Measurements from ENCODE around the gene THOC5. TPM values are rescaled to one million over a fixed set of nuclear protein-coding genes. Genes with fewer than 3 reads are reported as not detected.
A peak's percentile ranks its signal among the peaks of the same experiment; 100 is the strongest.

Gene THOC5
- total RNA-seq, 1 experiment from 2014 or later: 30.2 TPM

DNA sequence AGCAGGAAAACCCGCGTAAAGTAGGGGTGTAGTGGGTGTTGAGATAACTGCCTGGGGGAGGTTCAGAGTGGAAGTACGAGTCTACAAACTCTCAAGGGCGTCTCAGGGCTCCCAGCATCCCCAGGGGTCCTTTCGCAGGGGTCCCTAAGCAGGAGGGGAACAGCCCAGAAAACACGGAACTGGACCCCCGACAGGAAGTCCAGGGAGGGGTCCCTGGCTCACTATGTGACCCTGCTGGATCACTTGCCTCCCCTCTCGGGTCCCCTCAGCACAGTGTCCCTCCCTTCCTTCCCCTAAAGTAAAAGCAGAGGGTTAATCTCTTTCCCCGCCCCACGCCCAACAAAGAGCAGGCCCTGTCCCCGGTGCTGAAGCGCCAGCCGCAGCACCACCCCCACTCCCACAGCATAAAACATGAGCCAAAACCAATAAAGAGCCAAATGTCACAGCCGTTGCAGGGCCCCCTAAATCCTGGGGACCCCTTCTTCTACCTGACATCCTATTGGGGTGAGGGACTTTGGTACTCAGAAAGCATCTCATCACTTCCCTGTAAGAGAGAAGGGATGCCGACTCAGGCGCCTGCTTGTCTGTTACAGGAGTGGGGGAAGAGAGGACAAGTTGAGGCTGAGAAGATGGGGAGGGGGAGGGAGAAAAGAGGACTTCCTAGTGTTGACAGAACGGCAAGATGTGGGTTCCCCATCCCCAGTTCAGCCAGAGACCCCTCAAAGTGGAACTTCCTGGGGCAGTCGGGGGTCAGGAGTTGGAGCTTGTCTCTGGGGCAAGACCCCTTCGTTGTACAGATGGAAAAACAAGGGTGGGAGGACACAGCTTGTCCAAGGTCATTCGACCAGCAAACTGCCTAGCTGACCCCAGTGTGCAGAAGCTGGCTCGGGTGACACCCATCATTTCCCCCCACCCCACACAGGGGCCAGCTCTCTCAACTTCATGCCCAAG lies 75.0 kb downstream of the THOC5 start:
- DNase-seq (ENCODE audit: low spot score): no peak

- no peak for DNase-seq (ENCODE audit: low spot score)
Observed at GRCh38 chr22:29477723-29478318, 75.7 kb downstream of the THOC5 start.

- no peak for DNase-seq (ENCODE audit: low spot score)
Observed at GRCh38 chr22:29476116-29476515, 77.4 kb downstream of the THOC5 start.

DNA sequence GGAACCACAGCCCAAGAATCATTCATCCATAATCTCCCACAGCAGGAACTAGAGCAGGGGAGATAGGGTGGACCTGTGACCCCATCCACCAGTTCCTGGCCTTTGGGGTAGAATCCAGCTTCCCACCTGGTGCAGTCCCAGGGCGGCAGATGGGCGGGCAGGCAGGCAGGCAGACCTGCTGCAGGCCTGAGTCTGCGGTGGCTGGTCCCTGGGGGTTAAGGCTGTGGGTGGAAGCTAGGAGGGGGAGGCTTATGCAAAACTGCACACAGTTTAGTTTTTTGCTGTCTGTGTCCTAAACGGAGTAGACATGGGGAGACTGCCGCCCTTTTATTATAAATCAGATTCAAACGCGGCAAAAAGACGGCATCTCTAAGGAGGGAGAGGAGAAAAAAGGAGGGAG lies 78.0 kb downstream of the THOC5 start:
- no peak for DNase-seq (ENCODE audit: low spot score)

DNA sequence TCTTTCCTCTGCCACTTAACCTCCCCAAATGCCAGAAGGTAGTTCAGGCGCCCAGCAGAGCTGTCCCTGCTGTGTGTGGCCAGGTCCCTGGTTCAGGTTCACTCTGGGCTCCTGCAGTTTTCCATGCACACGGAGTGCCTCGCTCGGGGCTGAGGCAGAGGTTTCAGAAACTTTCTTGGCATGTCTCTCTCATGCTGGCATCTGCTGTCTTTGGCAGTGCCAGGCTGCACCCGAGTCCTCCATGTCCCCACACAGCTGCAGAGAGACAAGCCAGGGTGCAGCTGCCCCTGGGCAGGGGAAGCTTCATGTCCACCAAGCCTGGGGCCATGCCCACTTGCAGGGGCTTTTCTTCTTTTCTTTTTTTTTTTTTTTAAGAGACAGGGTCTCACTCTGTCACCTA lies 80.6 kb downstream of the THOC5 start:
- no peak for DNase-seq (ENCODE audit: low spot score)

- no peak for DNase-seq (ENCODE audit: low spot score)
Observed at GRCh38 chr22:29470159-29470855, 83.2 kb downstream of the THOC5 start.

DNA sequence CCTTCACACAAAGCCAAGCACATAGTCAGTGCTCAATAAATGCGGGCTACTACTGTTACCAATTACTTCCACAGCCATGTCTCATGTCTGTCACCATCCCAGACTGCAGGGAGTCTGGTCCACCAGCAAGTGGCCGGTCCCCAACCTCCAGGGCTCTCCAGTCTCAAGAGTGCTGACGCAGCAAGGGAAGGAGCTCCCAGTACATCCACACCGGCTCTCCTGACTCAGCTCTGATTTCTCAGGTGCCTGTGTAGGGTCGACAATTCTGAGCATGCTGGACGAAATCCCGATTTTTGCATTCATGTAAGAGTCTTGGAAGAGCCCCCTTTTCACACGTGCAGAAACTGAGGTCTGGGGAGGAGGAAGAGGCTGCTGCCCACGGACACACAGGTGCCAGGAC lies 83.8 kb downstream of the THOC5 start:
- DNase-seq (ENCODE audit: low spot score): no peak

- no peak for DNase-seq (ENCODE audit: low spot score)
Observed at GRCh38 chr22:29464581-29464980, 89.0 kb downstream of the THOC5 start.

DNA sequence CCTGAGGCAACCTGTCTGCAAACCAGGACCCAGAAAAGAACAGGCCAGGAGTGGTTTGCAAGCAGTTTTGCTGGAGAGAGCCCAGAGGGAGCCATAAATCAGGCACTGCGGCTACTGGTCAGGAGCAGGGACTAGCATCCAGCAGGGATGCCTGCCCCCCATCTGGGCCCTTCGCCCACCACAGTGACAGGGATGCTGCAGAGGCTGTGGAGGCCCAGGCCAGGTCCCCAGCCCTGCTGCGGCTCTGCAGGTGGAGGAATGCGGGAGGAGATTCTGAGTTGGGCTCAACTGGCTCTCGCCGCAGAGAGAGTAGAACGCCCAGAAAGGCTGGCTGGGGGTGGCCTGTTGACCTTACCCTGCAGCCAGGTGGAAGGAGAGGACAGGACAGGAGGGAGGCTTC lies 89.9 kb downstream of the THOC5 start:
- no peak for DNase-seq (ENCODE audit: low spot score)

- DNase-seq (ENCODE audit: low spot score): no peak
Observed at GRCh38 chr22:29461263-29461662, 92.3 kb downstream of the THOC5 start.

DNA sequence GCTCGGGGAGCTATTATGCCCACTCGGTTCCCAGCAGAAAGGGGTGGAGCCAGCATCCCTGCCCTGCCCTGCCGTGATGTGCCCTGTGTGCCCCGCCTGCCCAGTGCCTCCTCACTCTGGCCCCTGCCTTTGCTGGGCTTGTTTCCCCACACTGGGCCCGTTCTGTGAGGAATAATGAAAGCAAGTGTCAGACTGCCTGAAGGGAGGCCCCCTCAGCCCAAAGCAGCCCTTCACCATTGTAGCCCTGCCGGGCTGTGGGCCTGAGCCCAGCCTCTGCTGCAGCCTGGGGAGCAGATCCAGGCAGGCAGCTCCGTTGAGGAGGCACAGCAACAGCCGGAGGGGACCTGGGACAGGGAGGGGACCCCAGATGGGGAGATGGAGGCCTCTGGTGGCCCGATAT lies 93.8 kb downstream of the THOC5 start:
- no peak for DNase-seq (ENCODE audit: low spot score)

GRCh38 chr22:29458551-29458950 lies 95.0 kb downstream of the THOC5 start:
- DNase-seq (ENCODE audit: low spot score): no peak

GRCh38 chr22:29457730-29458129 lies 95.8 kb downstream of the THOC5 start:
- DNase-seq (ENCODE audit: low spot score): peak; percentile 21

DNA sequence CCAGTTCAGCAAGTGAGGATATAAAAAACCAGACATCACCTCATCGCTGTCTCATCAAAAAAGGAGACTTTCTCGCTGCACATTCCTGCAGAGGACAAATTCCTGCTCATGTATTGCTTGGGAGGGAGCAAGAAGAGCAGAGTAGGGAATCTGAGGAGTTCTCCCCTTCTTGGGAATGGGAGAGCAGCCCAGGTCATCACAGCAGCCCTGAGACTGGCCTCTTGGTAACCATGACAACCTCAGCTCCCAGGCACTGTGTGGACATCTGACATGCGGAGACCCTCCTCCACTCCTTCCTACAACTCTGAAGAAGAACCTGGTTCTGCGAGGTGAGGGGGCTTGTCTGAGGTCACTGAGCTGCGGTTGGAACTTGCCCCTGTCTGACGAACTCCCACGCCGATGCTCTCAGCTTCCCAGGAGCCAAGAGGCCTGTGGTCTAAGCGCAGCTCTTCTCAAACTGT lies 97.3 kb downstream of the THOC5 start:
- DNase-seq (ENCODE audit: low spot score): no peak

Other genes starting within 250 kb of the THOC5 start
- 3.9 and 4.0 TPM in 2 replicates for gene GAS2L1, start 247.1 kb downstream of the THOC5 start, total RNA-seq (2014; rRNA removed; shearing (Covaris generic))
- not detected in 2 replicates for gene RASL10A, start 238.1 kb downstream of the THOC5 start, total RNA-seq (2014; rRNA removed; shearing (Covaris generic))
- 22.6 TPM in 2 replicates for gene AP1B1, start 165.2 kb downstream of the THOC5 start, total RNA-seq (2014; rRNA removed; shearing (Covaris generic))
- gene RFPL1, start 115.2 kb downstream of the THOC5 start, total RNA-seq (2014; rRNA removed; shearing (Covaris generic)): 0.08 TPM in 1 of 2 replicates, not detected in the other
- not detected in 2 replicates for gene NEFH, start 73.5 kb downstream of the THOC5 start, total RNA-seq (2014; rRNA removed; shearing (Covaris generic))
- 58.8 and 72.4 TPM in 2 replicates for gene NIPSNAP1, start 27.4 kb upstream of the THOC5 start, total RNA-seq (2014; rRNA removed; shearing (Covaris generic))
- gene NF2, start 49.9 kb upstream of the THOC5 start, total RNA-seq (2014; rRNA removed; shearing (Covaris generic)): 32.3 and 32.4 TPM in 2 replicates
- gene CABP7, start 166.2 kb upstream of the THOC5 start, total RNA-seq (2014; rRNA removed; shearing (Covaris generic)): 0.04 and 0.39 TPM in 2 replicates
- gene ZMAT5, start 213.2 kb upstream of the THOC5 start, total RNA-seq (2014; rRNA removed; shearing (Covaris generic)): 18.9 and 21.2 TPM in 2 replicates
- 68.5 and 85.1 TPM in 2 replicates for gene UQCR10, start 213.6 kb upstream of the THOC5 start, total RNA-seq (2014; rRNA removed; shearing (Covaris generic))

Measured in H4 (cell line).